ENCODE results near the gene H2BK1. TPM values are rescaled to one million over a fixed set of nuclear protein-coding genes. Genes with fewer than 3 reads are reported as not detected.

The H2BK1 gene
- total and polyA plus RNA-seq, 2 experiments from 2014 or later = not detected

DNA sequence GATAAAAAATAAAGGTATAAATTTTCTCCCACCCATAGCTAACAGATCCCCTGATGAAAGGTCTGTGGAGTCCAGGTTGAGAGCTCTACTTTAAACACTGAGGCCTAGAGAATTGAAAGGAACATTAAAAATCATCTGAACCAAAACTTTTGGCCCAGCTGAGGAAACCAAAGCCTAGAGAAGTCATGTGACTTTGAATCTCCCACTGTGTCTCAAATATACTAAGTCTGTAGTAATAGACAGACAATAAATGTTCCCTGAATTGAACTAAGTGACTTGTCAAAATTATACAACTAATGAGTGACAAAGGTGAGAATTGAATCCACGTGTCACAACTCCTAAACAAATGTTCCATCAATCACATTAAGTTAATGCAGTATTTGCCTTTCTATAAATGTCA, 48.5 kb downstream of the H2BK1 start:
- H3K36me3 ChIP-seq = no peaks in the 10 kb centered on the region
- peaks cover 31% of the 10 kb centered on the region for H3K27me3 ChIP-seq
- no peak for TF ChIP-seq CTCF (IDR thresholded peaks at IDR 0.05; ENCODE audit: low read depth, low read length)
- no peak overlapping the region for H3K4me3 ChIP-seq
- DNase-seq (ENCODE audit: low read depth in 1 of 2, low spot score in 1 of 2) = no peak
- H3K27ac ChIP-seq = no peak overlapping the region
- no peaks in the 10 kb centered on the region for H3K9me3 ChIP-seq (ENCODE audit: low read depth)
- H3K4me1 ChIP-seq (ENCODE audit: low read depth) = no peaks in the 10 kb centered on the region

Other genes with a start within 250 kb of the H2BK1 start
- gene KCNH2, start 232.2 kb downstream of the H2BK1 start, total RNA-seq = 91.5 and 110 TPM in 2 replicates
- 48.0 and 64.2 TPM in 2 replicates for gene KCNH2, start 232.2 kb downstream of the H2BK1 start, polyA plus RNA-seq
- gene NOS3, start 219.5 kb downstream of the H2BK1 start, total RNA-seq = 19.7 and 20.3 TPM in 2 replicates
- gene NOS3, start 219.5 kb downstream of the H2BK1 start, polyA plus RNA-seq = 13.1 and 16.3 TPM in 2 replicates
- 7.1 and 8.4 TPM in 2 replicates for gene ATG9B, start 186.0 kb downstream of the H2BK1 start, total RNA-seq
- 13.0 and 22.7 TPM in 2 replicates for gene ATG9B, start 186.0 kb downstream of the H2BK1 start, polyA plus RNA-seq
- 27.2 and 29.2 TPM in 2 replicates for gene ABCB8, start 182.0 kb downstream of the H2BK1 start, total RNA-seq
- 18.4 and 20.4 TPM in 2 replicates for gene ABCB8, start 182.0 kb downstream of the H2BK1 start, polyA plus RNA-seq
- 9.0 and 9.8 TPM in 2 replicates for gene ASIC3, start 162.0 kb downstream of the H2BK1 start, total RNA-seq
- gene ASIC3, start 162.0 kb downstream of the H2BK1 start, polyA plus RNA-seq = 5.2 and 6.8 TPM in 2 replicates
- gene CDK5, start 152.6 kb downstream of the H2BK1 start, total RNA-seq = 17.8 and 35.6 TPM in 2 replicates
- gene CDK5, start 152.6 kb downstream of the H2BK1 start, polyA plus RNA-seq = 24.4 and 56.8 TPM in 2 replicates
- gene SLC4A2, start 150.9 kb downstream of the H2BK1 start, total RNA-seq = 269 and 288 TPM in 2 replicates
- gene SLC4A2, start 150.9 kb downstream of the H2BK1 start, polyA plus RNA-seq = 118 and 144 TPM in 2 replicates
- 165 and 175 TPM in 2 replicates for gene FASTK, start 129.7 kb downstream of the H2BK1 start, total RNA-seq
- 145 and 227 TPM in 2 replicates for gene FASTK, start 129.7 kb downstream of the H2BK1 start, polyA plus RNA-seq
- gene TMUB1, start 127.0 kb downstream of the H2BK1 start, total RNA-seq = 83.4 and 93.9 TPM in 2 replicates
- gene TMUB1, start 127.0 kb downstream of the H2BK1 start, polyA plus RNA-seq = 63.0 and 74.9 TPM in 2 replicates
- gene AGAP3, start 124.0 kb downstream of the H2BK1 start, total RNA-seq = 66.4 and 115 TPM in 2 replicates
- gene AGAP3, start 124.0 kb downstream of the H2BK1 start, polyA plus RNA-seq = 106 and 124 TPM in 2 replicates
- 0.36 and 1.6 TPM in 2 replicates for gene GBX1, start 42.8 kb downstream of the H2BK1 start, total RNA-seq
- gene GBX1, start 42.8 kb downstream of the H2BK1 start, polyA plus RNA-seq = 1.1 and 1.3 TPM in 2 replicates
- gene ASB10, start 23.2 kb downstream of the H2BK1 start, total RNA-seq = 1.0 and 1.4 TPM in 2 replicates
- 0.57 TPM in 1 of 2 replicates, not detected in the other for gene ASB10, start 23.2 kb downstream of the H2BK1 start, polyA plus RNA-seq
- gene ABCF2, start 16.7 kb upstream of the H2BK1 start, total RNA-seq = 34.3 and 38.1 TPM in 2 replicates
- gene ABCF2, start 16.7 kb upstream of the H2BK1 start, polyA plus RNA-seq = 32.7 and 32.9 TPM in 2 replicates
- 37.0 and 45.5 TPM in 2 replicates for gene CHPF2, start 22.0 kb upstream of the H2BK1 start, total RNA-seq
- 26.9 and 31.7 TPM in 2 replicates for gene CHPF2, start 22.0 kb upstream of the H2BK1 start, polyA plus RNA-seq
- 180 and 191 TPM in 2 replicates for gene SMARCD3, start 38.2 kb upstream of the H2BK1 start, total RNA-seq
- gene SMARCD3, start 38.2 kb upstream of the H2BK1 start, polyA plus RNA-seq = 237 and 238 TPM in 2 replicates
- 31.4 and 34.3 TPM in 2 replicates for gene NUB1, start 131.3 kb upstream of the H2BK1 start, total RNA-seq
- 30.6 and 37.9 TPM in 2 replicates for gene NUB1, start 131.3 kb upstream of the H2BK1 start, polyA plus RNA-seq
- gene WDR86, start 199.6 kb upstream of the H2BK1 start, total RNA-seq = 71.8 and 130 TPM in 2 replicates
- gene WDR86, start 199.6 kb upstream of the H2BK1 start, polyA plus RNA-seq = 58.8 and 87.0 TPM in 2 replicates
- gene CRYGN, start 229.7 kb upstream of the H2BK1 start, total RNA-seq = 1.0 and 1.3 TPM in 2 replicates
- gene CRYGN, start 229.7 kb upstream of the H2BK1 start, polyA plus RNA-seq = 0.46 and 0.77 TPM in 2 replicates